Fibroblast of gingiva (primary cell): Measurements from ENCODE around the gene MAN1B1.
"Not testable (repeated sequence)": the region's sequence is repeated elsewhere in the genome, so short reads cannot be mapped to it uniquely, and the experiment has no call there.

Experiments
- DNase-seq: peaks from one replicate; pipeline ENCODE4 v3.0.0-alpha.2; 2011; ENCODE audit warnings: low read depth

Gene MAN1B1

DNA sequence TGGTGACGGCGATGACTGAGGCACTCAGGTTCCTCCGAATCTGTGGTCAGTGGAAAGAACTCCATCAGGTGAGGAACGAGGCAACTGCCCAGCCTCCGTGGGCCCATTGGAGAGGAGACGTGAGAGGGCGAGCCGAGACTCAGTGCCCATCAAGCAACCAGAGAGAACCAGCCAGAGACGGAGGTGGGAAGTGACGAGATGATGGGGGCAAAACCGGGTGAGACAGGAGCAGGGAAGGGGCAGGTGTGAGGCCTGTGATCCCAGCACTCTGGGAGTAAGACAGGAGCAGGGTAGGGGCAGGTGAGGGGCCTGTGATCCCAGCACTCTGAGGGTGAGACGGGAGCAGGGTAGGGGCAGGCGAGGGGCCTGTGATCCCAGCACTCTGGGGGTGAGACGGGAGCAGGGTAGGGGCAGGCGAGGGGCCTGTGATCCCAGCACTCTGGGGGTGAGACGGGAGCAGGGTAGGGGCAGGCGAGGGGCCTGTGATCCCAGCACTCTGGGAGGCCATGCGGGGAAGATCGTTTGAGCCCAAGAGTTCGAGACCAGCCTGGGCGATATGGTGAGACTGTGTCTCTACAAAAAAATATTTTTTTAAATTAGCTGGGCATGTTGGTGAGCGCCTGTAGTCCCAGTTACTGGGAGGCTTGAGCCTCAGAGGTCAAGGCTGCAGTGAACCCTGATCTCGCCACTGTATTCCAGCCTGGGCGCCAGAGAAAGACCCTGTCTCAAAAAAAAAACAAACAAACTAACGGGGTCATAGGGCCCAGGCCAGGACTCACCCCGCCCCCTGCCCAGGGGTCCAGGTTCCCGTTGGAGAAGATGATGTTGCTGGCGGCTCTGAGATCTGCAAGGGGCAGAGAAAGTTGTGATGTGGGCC lies 24.4 kb downstream of the MAN1B1 start:
- no peak for DNase-seq

DNA sequence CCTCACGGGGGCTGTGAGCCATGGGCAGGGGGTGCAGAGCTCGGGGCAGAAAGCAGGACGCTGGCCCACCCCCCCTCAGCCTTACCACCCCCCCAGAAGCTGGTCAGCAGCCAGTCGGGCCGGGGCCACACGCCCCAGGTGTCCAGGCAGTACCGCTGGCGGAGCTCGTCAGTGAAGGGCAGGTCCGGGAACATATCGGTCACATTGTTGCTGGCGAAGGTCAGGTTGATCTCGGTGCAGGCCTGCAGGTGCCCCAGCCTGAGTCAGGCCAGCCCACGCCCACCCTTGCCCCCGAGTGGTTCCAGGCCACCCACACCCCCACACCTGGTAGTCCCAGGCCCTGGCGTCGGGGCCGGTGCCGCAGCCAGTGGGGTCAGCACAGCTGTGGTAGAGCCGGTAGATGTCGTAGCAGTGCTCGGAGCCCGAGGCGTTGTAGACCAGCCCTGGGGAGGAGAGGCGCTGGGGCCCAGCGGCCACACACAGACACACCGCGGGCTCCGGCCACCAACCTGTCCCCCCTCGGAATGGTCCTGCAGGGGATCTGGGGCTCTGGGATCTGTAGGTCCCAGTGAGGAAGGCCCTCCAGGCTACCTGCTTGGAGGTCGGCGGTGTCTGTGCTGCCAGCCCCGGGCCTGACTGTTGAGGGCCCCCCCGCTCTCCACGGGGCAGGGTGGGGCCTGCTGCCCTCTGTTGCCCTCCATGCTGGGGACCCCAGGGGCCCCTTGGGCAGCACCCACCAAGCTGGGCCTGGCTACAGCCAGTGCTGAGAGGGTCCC lies 25.2 kb downstream of the MAN1B1 start:
- DNase-seq: no peak

DNA sequence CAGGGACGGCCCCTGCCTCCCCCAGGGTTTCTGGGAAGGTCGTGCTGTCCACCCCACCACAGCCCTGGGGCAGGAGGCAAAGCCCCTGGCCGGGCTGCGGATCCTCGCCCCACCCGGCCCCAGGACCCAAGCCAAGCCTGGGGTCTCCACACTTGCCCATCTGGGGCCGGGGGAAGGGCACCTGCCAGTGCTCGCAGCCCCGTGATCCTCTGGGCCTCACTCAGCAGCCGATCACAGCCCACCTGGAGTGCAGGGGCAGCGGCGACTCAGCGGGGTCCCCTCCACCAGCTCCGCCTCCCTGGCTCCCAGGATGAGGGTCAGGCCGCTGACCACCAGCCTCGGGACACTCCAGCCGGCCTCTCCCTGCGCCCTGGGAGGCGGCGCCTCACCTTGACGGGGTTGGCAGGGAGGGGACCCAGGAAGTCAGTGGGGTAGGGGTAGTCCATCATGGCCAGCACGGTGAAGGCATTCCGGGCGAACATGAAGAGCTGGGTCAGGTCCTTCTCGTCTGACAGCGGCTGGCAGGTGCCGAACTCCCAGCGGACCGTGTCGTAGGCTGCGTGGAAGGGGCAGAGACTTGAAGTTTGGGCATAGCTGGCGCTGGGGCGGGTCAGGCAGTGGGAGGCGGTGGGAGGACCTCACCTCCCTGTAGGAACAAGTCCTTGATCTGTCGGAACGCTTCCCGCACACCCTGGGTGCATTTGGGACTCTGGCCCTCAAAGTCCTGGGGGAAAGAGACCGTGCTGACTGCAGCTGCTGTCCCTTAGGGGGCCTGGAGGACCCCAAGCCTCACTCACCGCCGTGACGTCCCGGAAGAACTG lies 26.0 kb downstream of the MAN1B1 start:
- no peak for DNase-seq

DNA sequence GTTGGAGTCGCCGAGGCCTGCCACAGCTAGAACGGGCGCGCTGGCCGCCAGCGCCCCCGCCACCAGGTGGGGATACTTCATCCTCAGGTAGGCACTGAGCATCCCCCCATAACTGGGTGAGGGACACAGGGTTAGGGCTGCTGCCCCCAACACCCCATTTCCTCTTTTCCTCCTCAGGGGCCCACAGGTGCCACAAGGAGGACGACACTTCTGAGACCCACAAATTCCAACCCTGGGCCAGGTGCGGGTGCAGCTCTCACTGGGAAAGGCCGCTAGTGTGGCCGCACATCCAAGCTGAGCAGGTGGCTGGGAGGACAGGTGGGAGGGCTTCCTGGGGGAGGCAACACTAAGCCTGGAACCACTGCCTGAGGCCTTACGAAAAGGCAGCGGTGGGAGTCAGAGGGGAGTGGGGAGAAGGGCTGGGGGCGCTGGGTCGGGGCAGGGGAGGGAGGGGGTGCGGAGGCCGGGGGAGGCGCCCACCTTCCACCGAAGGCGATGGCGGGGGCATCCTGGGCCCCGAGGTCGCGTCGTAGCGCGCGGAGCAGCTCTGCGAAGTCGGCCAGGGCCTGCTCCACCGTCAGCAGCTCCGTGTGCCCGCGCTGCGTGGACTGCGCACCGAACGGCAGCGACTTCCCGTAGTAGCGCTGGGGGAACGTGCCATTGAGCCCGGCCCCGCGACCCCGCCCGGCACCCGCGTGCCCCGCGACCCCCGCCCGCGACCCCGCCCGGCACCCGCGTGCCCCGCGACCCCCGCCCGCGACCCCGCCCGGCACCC lies 26.8 kb downstream of the MAN1B1 start:
- no peak for DNase-seq

DNA sequence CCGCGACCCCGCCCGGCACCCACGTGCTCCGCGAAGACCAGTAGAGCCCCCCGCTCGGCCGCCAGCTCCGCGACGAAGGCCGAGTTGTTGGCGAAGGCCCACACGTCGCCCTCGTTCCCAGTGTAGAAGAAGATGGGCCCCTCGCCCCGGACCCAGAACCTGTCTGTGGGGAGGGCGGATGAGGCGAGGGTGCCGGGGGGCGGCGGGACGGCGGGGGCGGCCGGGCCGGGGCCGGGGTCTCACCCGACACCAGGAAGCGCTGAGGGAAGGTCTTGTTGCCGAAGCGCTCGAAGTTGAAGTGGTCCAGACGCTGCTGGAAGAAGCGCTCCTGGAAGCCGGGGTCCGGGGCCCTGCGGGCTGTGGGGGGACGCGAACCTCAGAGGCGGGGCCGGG lies 27.4 kb downstream of the MAN1B1 start:
- DNase-seq: no peak

DNA sequence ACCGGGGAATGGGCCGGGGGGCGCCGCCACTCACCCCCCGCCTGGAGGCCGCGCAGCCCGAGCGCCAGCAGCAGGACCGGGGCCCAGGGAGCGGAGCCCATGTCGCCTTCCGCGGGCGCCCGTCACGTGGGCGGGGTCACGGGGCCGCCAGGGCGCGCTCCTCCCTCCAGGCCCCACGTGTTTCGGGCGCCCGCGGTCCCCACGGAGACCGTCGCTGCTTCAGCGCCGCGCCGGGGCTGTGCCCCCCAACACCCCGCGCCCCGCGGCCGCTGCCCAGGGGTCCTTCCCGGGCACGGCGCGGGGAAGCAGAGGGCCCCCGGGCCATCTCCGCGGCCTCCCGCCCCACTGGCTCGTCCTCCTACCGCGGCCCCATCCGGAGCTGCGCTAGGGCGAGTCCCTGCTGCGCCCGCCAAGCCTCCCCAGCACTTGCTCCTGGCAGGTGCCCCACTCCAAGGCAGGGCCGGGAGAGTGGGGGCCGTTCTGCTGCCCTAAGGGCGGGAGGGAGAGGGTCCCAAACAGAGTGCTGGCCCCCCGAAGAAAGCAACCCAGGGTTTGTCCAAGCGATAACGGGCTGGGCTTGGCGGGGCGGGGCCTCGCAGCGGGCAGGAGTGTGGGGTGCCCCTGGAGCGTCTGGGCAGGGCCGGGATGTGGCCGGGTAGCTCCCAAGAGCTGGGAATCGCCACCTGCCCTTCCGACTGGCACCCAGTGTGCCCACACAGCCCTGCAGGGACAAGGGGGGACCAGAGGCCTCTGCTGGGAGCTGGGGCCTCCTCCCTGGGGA lies 28.0 kb downstream of the MAN1B1 start, which contains the start of gene DPP7:
DPP7 (minus strand) TSS at position 121 of the 781 bp plus-strand sequence; CDS start at position 101, 20 bp downstream.
- peak; percentile 50 for DNase-seq

DNA sequence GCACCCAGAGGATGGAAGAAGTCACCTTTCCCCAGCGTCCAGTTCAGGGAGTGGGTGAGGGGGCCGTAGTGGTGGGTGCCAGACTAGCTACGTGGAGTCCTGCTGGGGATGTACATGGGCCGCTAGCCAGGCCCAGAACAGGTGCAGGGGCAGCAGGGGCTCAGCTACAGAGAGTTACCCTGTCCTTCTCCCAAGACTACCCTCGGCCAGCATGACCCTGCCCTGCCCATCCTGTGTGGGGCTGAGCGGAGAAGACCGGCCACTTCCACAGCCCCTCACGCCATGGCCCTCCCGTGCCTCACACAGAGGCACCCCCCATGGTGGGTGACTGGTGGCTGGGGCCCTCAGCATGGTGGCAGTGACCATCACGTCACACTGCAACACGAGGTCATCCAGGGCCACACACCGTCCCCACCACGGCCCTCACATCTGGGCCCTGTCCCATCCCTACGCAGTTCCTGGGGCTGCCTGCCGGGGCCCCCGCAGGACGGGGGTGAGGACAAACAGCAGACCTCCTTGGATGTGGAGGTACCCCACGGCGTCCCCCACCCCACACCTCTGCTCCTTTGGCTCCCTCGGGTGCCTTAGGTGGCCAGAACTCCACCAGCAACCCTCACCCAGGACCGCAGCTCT lies 28.7 kb downstream of the MAN1B1 start:
- no peak for DNase-seq

DNA sequence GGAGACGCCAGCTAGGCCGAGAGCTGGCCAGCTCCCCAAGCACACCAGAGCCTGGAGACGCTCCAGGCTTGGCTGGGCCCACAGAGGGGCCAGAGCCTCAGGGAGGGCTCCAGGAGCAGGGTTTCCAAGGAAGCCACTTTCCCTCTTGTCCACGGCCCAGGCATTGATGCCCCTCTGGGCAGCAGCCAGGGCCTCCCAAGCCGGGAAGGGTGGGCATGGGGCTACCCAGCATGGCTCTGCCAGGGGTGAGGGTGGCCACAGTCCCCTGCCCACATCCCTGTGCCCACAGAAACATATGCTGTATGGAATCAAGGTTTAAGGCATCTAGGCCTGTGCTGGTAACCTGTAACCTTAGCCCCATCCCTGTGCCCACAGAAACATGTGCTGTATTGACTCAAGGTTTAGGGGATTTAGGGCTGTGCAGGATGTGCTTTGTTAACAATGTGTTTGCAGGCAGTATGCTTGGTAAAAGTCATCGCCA lies 29.3 kb downstream of the MAN1B1 start:
- no peak for DNase-seq

DNA sequence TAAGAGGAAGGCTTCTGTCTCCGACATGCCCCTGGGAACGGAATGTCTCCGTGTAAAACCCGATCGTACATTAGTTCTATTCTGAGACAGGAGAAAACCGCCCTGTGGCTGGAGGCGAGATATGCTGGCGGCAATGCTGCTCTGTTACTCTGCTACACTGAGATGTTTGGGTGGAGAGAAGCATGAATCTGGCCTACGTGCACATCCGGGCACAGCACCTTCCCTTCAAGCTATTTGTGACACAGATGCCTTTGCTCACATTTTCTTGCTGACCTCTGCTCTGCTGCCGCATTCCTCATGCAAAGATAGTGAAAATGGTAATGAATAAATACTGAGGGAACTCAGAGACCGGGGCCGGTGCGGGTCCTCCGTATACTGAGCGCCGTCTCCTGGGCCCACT lies 29.9 kb downstream of the MAN1B1 start:
- DNase-seq: no peak

DNA sequence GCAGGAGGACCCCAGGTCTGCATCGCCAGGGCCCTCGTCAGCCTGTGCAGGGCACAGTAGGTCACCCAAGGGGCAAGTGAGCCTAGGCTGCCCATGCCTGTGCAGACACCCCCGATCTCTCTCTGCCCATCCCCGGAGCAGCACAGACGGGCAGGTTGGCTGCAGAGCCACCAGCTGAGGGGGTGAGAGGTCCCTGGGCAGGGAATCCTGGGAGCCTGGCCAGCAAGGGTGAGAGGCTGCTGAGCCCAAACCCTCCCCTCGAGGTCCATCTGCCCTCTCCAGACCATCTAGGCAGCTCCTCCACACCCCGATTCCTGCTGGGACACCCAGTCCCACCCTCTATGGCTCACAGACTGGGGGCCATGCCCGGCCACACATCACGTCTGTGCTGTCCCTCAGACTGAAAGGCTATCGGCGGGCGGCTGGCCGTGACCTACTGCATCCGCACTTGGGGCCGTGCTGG lies 30.5 kb downstream of the MAN1B1 start:
- no peak for DNase-seq

DNA sequence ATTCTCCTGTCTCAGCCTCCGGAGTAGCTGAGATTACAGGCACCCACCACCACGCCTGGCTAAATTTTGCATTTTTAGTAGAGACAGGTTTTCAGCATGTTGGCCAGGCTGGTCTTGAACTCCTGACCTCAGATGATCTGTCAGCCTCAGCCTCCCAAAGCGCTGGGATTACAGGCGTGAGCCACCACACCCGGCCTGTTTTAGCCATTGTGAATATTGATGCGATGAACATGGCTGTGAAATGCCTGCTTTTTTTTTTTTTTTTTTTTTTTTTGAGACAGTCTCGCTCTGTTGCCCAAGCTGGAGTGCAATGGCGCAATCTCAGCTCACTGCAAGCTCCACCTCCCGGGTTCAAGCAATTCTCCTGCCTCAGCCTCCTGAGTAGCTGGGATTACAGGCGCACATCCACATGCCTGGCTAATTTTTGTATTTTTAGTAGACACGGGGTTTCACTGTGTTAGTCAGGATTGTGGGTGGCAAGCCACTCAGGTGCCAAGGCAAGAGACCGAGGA lies 31.4 kb downstream of the MAN1B1 start:
- not testable (repeated sequence) for DNase-seq

DNA sequence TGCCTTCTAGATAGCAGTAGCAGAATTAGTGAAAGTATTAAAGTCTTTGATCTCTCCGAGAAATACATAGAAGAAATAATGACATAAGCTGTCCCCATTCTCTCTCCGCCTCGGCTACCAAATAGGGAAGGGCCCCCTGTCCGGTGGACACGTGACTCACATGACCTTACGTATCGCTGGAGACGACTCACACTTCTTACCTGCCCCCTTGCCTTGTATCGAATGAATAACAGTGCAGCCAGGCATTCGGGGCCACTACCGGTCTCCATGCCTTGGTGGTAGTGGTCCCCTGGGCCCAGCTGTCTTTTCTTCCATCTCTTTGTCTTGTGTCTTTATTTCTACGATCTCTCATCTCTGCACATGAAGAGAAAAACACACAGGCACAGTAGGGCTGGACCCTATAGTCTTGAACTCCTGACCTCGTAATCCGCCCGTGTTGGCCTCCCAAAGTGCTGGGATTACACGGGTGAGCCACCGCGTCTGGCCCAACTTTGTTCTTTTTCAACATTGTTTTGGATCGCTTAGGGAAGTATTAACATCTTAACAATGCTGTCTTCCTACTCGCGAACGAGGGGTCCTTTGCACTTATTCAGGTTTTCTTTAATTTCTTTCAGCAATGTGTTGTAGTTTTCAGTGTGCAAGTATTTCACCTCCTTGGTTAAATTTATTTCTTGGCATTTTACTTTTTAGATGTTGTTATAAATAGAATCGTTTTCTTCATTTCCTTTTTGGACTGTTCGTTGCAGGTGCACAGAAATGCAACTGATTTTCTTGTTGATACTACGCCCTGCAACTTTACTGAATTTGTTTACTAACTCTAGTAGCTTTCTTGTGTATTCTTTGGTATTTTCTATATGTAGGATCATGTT lies 35.4 kb downstream of the MAN1B1 start:
- DNase-seq: not testable (repeated sequence)

DNA sequence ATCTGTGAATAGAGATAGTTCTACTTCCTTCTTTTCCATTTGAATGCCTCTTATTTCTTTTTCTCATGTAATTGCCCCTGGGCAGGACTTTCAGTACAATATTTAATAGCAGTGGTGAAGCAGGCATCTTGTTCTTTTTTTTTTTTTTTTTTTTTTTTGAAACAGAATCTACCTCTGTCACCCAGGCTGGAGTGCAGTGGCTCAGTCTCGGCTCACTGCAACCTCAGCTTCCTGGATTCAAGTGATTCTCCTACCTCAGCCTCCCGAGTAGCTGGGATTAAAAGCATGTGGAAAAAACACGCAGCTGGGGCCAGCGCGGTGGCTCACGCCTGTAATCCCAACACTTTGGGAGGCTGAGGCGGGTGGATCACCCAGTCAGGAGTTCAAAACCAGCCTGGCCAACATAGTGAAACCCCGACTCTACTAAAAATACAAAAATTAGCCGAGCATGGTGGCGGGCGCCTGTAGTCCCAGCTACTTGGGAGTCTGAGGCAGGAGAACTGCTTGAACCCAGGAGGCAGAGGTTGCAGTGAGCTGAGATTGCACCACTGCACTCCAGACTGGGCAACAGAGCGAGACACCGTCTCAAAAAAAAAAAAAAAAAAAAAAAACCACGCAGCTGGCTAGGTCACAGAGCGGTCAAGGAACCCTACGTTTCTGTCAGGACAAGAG lies 36.1 kb downstream of the MAN1B1 start:
- not testable (repeated sequence) for DNase-seq

DNA sequence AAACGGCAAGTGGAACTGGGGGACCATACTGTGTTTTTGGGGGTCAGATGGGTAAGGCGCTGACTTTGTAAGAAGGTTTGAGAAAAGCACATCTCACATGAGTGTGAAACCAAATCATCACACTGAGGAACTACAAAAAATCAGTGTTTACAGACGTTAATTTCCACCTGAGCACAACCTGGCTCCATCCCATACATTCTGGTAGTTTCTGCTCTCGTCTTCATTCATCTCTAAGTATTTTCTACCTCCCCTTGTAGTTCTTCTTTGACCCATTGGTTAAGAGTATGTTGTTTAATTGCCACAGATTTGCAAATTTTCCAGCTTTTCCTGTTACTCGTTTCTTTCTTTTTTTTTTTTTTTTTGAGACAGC lies 36.7 kb downstream of the MAN1B1 start:
- no peak for DNase-seq

DNA sequence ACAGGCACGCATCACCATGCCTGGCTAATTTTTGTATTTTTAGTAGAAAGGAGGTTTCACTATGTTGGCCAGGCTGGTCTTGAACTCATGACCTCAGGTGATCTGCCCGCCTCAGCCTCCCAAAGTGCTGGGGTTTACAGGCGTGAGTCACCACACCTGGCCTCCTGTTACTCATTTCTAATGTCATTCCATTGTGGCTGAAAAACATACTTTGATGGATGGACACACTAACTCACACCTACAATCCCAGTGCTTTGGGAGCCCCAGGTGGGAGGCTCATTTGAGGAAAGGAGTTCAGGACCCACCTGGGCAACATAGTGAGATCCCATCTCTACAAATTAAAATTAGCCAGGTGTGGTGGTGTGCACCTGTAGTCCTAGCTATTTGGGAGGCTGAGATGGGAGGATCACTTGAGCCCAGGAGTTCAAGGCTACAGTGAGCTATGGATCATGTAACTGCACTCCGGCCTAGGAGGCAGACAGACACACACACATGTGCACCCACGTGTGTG lies 37.2 kb downstream of the MAN1B1 start:
- not testable (repeated sequence) for DNase-seq

DNA sequence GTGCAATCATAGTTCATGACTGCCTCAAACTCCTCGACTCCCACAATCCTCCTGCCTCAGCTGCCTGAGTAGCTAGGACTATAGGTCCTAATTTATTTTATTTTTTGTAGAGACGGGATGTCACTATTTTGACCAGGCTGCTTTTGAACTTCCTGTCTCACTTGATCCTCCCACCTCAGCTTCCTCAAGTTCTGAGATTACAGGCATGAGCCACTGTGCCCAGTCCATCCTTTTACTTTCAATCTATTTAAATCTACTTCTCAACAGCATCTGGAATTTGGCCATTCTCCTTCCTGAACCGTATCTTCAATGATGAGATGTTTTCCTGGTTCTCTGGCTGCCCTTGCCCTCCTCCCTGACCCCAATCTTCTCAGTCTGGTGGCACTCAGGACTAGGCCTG lies 40.0 kb downstream of the MAN1B1 start:
- no peak for DNase-seq

DNA sequence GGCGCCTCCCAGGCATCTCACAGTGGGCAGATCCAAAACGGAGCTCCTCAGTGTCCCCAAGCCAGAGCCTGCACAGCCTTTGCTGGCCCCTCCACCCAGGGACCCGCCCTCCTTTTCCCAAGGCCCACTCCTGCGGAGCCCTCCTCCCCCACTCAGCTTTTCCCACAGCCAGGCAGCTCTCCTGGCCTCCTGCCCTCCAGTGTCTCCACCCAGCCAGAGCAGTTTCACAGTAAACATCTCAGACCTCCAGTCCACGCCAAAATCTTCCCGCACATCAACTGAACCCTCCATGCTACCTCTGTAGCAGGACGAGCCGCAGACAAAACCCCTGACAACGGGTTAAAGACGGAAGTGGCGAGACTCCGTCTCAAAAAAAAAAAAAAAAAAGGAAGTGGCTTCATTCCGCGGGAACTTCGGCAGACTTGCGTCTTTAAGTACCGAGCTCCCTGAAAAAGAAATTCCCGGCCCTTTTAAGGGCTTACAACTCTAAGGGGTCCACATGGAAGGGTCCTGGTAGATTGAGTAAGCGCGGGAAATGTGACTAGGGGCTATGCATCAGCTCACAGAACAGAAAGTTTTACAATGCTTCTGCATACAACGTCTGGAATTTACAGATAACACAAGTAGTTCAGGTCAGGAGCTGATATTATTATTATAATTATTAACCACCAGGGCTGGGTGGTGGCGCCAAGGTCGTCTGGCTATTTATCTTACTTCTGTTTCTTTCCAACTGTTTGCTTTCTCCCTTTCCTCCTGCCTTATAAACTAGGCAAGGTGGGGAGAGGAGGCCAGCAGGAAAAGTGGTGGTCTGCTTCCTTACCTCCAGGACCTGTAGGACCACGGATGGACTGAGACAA lies 40.7 kb downstream of the MAN1B1 start:
- no peak for DNase-seq
